ENCODE measurements around the gene PLXNB1. TPM values are rescaled to one million over a fixed set of nuclear protein-coding genes. Genes with fewer than 3 reads are reported as not detected.
A peak's percentile ranks its signal among the peaks of the same experiment; 100 is the strongest.

PLXNB1 gene
- total and polyA plus RNA-seq, 2 of the 13 experiments (the other 11 are each of a cell fraction or from before 2014, with no cell fraction given): 86.0 to 143 TPM

GRCh38 chr3:48413086-48413485 lies 16.8 kb downstream of the PLXNB1 start (continued):
- no peak for TF ChIP-seq ZNF546 (CRISPR knock-in tag; conservative IDR thresholded peaks at IDR 0.05)

DNA sequence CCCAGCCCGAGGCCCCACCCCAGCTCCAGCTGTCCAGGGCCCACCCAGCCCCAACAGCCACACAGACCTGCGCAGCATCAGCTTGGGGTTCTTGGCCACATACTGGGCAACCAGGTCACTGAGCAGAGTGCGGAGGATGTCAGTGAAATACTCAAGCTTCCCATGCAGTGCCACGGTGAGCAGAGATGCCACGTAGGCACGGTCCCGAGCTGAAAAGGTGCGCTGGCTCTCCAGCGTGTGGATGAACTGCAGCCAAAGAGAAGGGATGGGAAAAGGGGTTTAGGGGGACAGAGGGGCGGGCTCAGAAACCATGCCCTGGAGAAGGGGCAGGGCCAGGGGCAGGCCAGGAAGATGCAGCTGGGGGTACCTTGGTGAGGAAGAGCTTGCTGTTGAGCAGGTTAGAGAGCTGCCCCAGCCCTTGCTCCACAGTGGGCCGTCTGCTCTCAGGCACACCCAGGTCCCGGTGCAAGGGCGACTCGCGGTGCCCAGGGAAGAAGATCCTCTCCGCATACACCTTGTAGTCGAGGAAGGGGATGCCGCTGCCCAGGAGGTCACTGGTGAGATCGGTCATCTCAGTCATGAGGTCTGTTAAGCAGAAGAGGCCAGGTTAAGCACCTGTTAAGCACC lies 17.4 kb downstream of the PLXNB1 start:
- no peak overlapping the region for H3K27ac ChIP-seq (ENCODE audit: extremely low read length, insufficient read depth, low read length)
- no peaks in the 10 kb centered on the region for H3K4me1 ChIP-seq (ENCODE audit: insufficient read depth, low read length)
- peaks cover 78 to 100% of the 10 kb centered on the region in 2 experiments for H3K36me3 ChIP-seq (replicated peaks in 1 of 2; ENCODE audit: control insufficient read depth in 1 of 2, insufficient read depth in 2 of 2, low read length in 2 of 2)
- TF ChIP-seq ZNF20 (CRISPR knock-in tag; IDR thresholded peaks at IDR 0.05) (no peak), RBFOX2 (IDR thresholded peaks at IDR 0.05; ENCODE audit: low read depth, low read length) (0 out of 2 replicates have a peak, but pooled peaks have one; percentile 17), AGO2 (optimal IDR thresholded peaks at IDR 0.05; ENCODE audit: low read depth, low read length) (peak; percentile 78)
- H4K20me1 ChIP-seq (ENCODE audit: insufficient read depth, low read length): peaks cover 16% of the 10 kb centered on the region; the same call in 1 of the 2 replicates
- H3K4me2 ChIP-seq (ENCODE audit: low read depth, low read length): no peak overlapping the region
- ChIA-PET POLR2A (interaction anchor here (1.4 kb wide), 1 partner anchor 23 kb away, joined by 4 read pairs; no protein-coding TSS in a partner anchor), CTCF (ENCODE audit: low intra/inter-chr PET ratio, low total read pairs) (no interaction called here)
- no peak overlapping the region for H3K4me3 ChIP-seq (replicated peaks in 1 of 3; ENCODE audit: insufficient read depth in 1 of 3, low read depth in 2 of 3, low read length in 3 of 3)
- no peaks in the 10 kb centered on the region for H3K27me3 ChIP-seq (ENCODE audit: control insufficient read depth in 1 of 2, insufficient read depth in 2 of 2, low read length in 2 of 2)
- FAIRE-seq (no peak), ATAC-seq (no peak), DNase-seq (ENCODE audit: low spot score) (no peak)
- BruUV-seq (replicated peaks): no TSS peak
- in situ Hi-C loops (cut with HindIII; ENCODE audit: extremely low pct_ligation_motif_present, low pct_unique_long_range_greater_than_20kb): no loop called here
- H2AFZ ChIP-seq (ENCODE audit: low read length): no peak overlapping the region
- no peak overlapping the region for H3K9ac ChIP-seq (ENCODE audit: insufficient read depth, low read depth, low read length)
- no peaks in the 10 kb centered on the region for H3K9me3 ChIP-seq (ENCODE audit: low read length)
- intact Hi-C loops (cut with micrococcal nuclease; ENCODE audit: unreplicated experiment): no loop called here
- 98% methylated on average over 16 of the region's 19 CpGs for WGBS (ENCODE audit: low lambda C conversion rate)
- H3K79me2 ChIP-seq (ENCODE audit: insufficient read depth, low read length): no peaks in the 10 kb centered on the region

DNA sequence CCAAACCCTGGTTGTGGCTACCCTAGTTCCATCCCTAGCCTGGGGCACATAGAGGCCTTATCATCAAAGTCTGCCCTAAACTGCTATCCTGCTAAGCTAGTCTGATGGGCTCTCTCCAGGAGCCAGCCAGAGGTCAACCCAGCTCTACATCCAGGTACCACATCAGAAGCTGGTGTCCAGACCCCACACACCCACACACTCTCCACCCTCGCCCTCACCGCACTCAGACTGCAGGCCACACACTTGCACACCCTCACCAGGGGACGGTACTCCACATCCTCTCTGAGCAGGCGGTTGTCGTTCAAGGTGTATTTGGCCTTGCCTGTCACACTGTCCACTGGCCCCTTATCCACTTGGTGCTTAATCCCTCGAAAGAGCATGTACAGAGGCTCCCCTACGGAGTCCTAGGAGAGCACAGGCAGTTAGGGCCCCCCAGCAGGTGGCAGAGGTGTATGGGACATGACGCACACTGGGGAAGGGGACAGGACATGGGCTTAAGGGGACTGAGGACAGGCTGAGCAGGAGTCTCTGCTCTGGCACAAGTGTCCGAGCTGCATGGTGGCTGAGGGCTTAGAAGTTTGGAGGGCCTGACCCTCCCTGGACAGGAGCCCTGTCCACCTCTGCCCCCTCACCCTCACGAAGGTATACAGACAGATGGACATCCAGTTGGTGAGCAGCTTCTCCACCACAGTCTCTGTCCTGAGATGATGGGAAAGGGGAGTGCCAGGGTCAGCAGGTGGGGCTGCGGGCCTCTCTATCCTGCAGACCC lies 18.1 kb downstream of the PLXNB1 start:
- no peak for ATAC-seq
- DNase-seq (ENCODE audit: low spot score): no peak
- H2AFZ ChIP-seq (ENCODE audit: low read length): no peak overlapping the region
- H3K4me1 ChIP-seq (ENCODE audit: insufficient read depth, low read length): no peaks in the 10 kb centered on the region
- no peak overlapping the region for H3K4me3 ChIP-seq (replicated peaks in 1 of 3; ENCODE audit: insufficient read depth in 1 of 3, low read depth in 2 of 3, low read length in 3 of 3)
- no peak for FAIRE-seq
- no peaks in the 10 kb centered on the region for H3K79me2 ChIP-seq (ENCODE audit: insufficient read depth, low read length)
- H4K20me1 ChIP-seq (ENCODE audit: insufficient read depth, low read length): peaks cover 16% of the 10 kb centered on the region; the same call in 1 of the 2 replicates
- POLR2A ChIA-PET: interaction anchor here (1.4 kb wide), 1 partner anchor 24 kb away, joined by 4 read pairs; no protein-coding TSS in a partner anchor
- TF ChIP-seq POLR2A (IDR thresholded peaks at IDR 0.05; ENCODE audit: insufficient read depth in 1 of 2, low read depth in 2 of 2, low read length in 2 of 2) (0 out of 4 replicates have a peak, but pooled peaks of 1 of the 2 experiments have one; percentile 4), EED (CRISPR knock-in tag; IDR thresholded peaks at IDR 0.05) (no peak), RBFOX2 (IDR thresholded peaks at IDR 0.05; ENCODE audit: low read depth, low read length) (0 out of 2 replicates have a peak, but pooled peaks have one; percentile 4), NCOA2 (CRISPR knock-in tag; IDR thresholded peaks at IDR 0.05) (no peak)
- TF ChIP-seq, protein P1, sequence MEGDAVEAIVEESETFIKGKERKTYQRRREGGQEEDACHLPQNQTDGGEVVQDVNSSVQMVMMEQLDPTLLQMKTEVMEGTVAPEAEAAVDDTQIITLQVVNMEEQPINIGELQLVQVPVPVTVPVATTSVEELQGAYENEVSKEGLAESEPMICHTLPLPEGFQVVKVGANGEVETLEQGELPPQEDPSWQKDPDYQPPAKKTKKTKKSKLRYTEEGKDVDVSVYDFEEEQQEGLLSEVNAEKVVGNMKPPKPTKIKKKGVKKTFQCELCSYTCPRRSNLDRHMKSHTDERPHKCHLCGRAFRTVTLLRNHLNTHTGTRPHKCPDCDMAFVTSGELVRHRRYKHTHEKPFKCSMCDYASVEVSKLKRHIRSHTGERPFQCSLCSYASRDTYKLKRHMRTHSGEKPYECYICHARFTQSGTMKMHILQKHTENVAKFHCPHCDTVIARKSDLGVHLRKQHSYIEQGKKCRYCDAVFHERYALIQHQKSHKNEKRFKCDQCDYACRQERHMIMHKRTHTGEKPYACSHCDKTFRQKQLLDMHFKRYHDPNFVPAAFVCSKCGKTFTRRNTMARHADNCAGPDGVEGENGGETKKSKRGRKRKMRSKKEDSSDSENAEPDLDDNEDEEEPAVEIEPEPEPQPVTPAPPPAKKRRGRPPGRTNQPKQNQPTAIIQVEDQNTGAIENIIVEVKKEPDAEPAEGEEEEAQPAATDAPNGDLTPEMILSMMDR (CRISPR knock-in tag; IDR thresholded peaks at IDR 0.05): peak; percentile 17; the same call in 1 of the 2 replicates
- no peak overlapping the region for H3K4me2 ChIP-seq (ENCODE audit: low read depth, low read length)
- CTCF ChIA-PET (ENCODE audit: low intra/inter-chr PET ratio, low total read pairs): no interaction called here
- in situ Hi-C loops (cut with HindIII; ENCODE audit: extremely low pct_ligation_motif_present, low pct_unique_long_range_greater_than_20kb) (no loop called here), intact Hi-C loops (cut with micrococcal nuclease; ENCODE audit: unreplicated experiment) (no loop called here)
- H3K36me3 ChIP-seq (replicated peaks in 1 of 2; ENCODE audit: control insufficient read depth in 1 of 2, insufficient read depth in 2 of 2, low read length in 2 of 2): peaks cover 80 to 100% of the 10 kb centered on the region in 2 experiments
- H3K27ac ChIP-seq (ENCODE audit: extremely low read length, insufficient read depth, low read length): no peak overlapping the region
- 98% methylated on average over 8 of the region's 11 CpGs for WGBS (ENCODE audit: low lambda C conversion rate)
- BruUV-seq (replicated peaks): no TSS peak
- no peaks in the 10 kb centered on the region for H3K9me3 ChIP-seq (ENCODE audit: low read length)
- H3K9ac ChIP-seq (ENCODE audit: insufficient read depth, low read depth, low read length): no peak overlapping the region
- no peaks in the 10 kb centered on the region for H3K27me3 ChIP-seq (ENCODE audit: control insufficient read depth in 1 of 2, insufficient read depth in 2 of 2, low read length in 2 of 2)

Measured in HepG2 (cell line).